Measurements from ENCODE around the gene KIAA1755.

The KIAA1755 gene

DNA sequence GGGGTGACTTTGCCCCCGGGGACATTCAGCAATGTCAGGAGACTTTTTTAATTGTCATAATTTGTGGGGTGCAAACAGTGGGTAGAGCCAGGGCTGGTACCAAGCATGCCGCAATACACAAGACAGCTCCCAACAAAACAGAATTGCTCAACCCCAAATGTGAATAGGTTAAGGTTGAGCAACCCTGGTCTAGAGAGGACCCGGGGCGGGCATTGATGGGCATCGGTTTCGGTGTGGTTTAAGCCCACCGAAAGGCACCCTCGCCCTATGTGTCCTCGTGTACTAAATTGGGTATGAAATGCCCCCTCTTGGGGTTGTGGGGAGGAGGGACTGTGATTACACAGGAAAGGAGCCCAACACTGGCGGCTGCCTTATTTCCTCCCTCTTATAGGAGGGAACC is 36.0 kb downstream of the KIAA1755 start:
- peaks cover 1% of the 10 kb centered on the region for H3K27me3 Mint-ChIP-seq
- H3K4me3 Mint-ChIP-seq: no peak overlapping the region
- H3K9me3 Mint-ChIP-seq (ENCODE audit: low read depth): no peaks in the 10 kb centered on the region
- no peaks in the 10 kb centered on the region for H3K4me1 Mint-ChIP-seq (ENCODE audit: low read depth)
- no peak overlapping the region for H3K27ac Mint-ChIP-seq
- no peaks in the 10 kb centered on the region for H3K36me3 Mint-ChIP-seq

DNA sequence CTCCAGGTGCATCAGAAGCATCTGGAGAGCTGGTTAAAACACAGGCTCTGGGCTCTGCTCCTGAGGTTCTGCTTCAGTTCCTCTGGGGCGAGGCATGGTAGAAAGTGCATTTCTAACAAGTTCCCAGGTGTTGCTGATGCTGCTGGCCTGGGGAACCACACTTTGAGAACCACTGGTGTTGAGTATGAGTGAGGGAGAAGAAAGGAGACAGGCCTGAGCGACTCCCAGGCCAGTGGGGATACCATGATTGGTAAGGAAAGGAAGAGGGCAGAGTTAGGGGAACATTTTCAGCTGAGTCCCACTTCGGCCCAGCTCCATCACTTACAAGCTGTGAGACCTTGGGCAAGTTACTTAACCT is 36.8 kb downstream of the KIAA1755 start:
- Mint-ChIP-seq H3K4me1 (ENCODE audit: low read depth) (no peaks in the 10 kb centered on the region), H3K4me3 (no peak overlapping the region), H3K9me3 (ENCODE audit: low read depth) (no peaks in the 10 kb centered on the region), H3K27ac (no peak overlapping the region), H3K36me3 (no peaks in the 10 kb centered on the region), H3K27me3 (peaks cover 4% of the 10 kb centered on the region)

DNA sequence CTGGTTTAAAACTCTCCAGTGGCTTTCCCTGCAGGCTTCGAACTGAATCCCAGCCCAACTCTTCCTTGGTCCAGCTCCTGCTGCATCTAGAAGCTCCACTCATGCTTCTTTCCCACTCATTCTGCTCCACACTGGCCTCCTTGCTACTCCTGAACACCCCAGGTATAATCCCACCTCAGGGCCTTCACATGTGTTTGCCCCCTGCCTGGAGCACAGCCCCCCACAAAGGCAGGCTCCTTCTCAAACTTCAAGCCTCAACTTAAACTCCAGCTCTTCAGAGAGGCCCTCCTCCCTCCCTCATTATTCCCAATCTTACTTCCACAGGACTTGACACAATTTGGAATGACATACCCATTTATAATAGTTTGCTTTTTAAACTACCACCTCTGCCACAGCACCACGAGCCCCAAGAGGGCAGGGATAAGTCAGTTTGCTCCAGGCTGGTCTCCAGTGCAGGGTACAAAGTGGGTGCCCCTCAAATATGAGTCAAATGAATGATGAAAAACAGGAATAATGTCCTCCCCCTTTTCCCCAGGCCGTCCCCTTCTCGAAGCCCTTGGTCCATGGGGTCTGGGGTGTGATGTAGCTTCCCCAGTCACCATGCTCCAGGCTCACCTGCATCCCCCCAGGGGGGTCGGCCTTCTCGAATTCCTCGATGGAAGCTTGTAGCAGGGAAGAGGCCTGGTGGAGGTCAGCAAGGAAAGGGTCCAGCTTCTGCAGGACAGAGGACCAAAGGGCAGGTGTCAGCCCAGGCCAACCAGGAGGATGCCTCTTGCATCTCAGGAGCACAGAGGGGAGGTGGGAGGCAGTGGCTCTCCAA is 37.4 kb downstream of the KIAA1755 start:
- peaks cover 3% of the 10 kb centered on the region for H3K27me3 Mint-ChIP-seq
- H3K9me3 Mint-ChIP-seq (ENCODE audit: low read depth): no peaks in the 10 kb centered on the region
- no peaks in the 10 kb centered on the region for H3K4me1 Mint-ChIP-seq (ENCODE audit: low read depth)
- H3K4me3 Mint-ChIP-seq: no peak overlapping the region
- no peaks in the 10 kb centered on the region for H3K36me3 Mint-ChIP-seq
- H3K27ac Mint-ChIP-seq: no peak overlapping the region

- Mint-ChIP-seq H3K27ac (no peak overlapping the region), H3K4me3 (no peak overlapping the region)
Measured at GRCh38 chr20:38222231-38222922, 38.2 kb downstream of the KIAA1755 start.

GRCh38 chr20:38221119-38221589 is 39.4 kb downstream of the KIAA1755 start:
- Mint-ChIP-seq H3K36me3 (no peaks in the 10 kb centered on the region), H3K9me3 (ENCODE audit: low read depth) (no peaks in the 10 kb centered on the region), H3K27ac (no peak overlapping the region), H3K4me3 (no peak overlapping the region), H3K4me1 (ENCODE audit: low read depth) (no peaks in the 10 kb centered on the region), H3K27me3 (peaks cover 3% of the 10 kb centered on the region)

More at GRCh38 chr20:38222231-38222922, 38.2 kb downstream of the KIAA1755 start:
- H3K27me3 Mint-ChIP-seq: peaks cover 3% of the 10 kb centered on the region
- no peaks in the 10 kb centered on the region for H3K36me3 Mint-ChIP-seq
- no peaks in the 10 kb centered on the region for H3K4me1 Mint-ChIP-seq (ENCODE audit: low read depth)
- no peaks in the 10 kb centered on the region for H3K9me3 Mint-ChIP-seq (ENCODE audit: low read depth)

GRCh38 chr20:38220587-38221118 is 39.9 kb downstream of the KIAA1755 start:
- Mint-ChIP-seq H3K27me3 (peaks cover 4% of the 10 kb centered on the region), H3K4me1 (ENCODE audit: low read depth) (no peaks in the 10 kb centered on the region), H3K4me3 (no peak overlapping the region), H3K36me3 (no peaks in the 10 kb centered on the region), H3K27ac (no peak overlapping the region), H3K9me3 (ENCODE audit: low read depth) (no peaks in the 10 kb centered on the region)

DNA sequence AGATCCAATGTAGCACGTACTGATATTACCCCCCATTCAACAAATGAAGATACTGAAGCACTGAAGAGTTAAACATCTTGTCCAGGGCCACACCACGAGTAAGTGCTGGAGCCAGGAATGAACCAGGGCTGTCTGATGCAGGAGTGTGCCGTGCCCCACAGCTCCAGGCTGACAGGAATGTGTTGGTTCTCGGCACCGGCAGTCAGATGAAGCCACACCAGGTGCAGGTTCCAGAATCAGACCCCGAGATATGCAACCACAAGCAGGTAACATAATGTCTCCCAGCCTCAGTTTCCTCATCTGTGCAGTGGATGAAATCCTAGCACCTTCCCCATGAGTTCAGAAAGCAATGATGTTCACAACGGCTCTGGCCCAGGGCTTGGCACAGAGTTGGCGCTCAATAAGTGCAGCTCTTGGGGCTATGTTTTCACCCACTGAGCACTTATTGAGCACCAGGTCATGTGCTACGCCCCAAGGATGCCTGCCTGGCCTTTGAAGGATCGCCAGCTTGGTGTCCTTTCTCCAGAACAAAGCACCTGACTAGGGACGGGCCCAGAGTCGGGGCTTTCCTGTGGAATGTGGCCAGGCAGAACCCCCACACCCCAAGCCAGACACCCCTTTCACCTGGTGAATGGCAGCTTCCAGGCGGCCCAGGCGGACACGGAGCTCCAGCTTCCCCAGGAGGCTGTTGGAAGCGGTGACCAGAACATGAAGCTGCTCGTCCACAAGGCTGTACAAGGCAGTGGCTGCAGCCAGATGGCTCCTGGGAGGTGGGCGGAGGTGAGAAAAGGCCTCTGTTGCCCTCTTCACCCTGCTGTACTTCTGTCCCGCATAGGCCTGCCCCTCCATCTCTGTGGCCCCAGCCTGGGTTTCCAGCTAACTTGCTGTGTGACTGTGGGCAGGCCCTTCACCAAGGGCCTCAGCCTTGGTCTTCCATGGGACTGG is 41.3 kb downstream of the KIAA1755 start:
- H3K27ac Mint-ChIP-seq: no peak overlapping the region
- peaks cover 4% of the 10 kb centered on the region for H3K27me3 Mint-ChIP-seq
- H3K9me3 Mint-ChIP-seq (ENCODE audit: low read depth): no peaks in the 10 kb centered on the region
- no peak overlapping the region for H3K4me3 Mint-ChIP-seq
- no peaks in the 10 kb centered on the region for H3K4me1 Mint-ChIP-seq (ENCODE audit: low read depth)
- no peaks in the 10 kb centered on the region for H3K36me3 Mint-ChIP-seq

DNA sequence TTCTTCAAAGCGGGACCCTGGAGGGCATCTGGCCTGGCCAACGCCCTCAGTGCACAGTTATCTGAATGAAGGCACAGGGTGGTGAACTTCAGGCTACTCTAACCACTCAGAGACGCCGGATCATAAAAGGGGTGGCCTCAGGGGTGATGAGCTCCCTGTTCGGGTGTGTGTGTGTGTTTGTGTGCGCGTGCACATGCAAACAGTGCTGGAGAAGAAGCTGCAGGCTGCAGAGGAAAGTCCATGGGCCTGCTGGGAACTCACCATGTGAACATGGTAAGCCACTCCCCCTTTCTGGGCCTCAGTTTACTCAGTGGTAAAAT is 42.0 kb downstream of the KIAA1755 start:
- Mint-ChIP-seq H3K27ac (no peak overlapping the region), H3K4me1 (ENCODE audit: low read depth) (no peaks in the 10 kb centered on the region), H3K36me3 (no peaks in the 10 kb centered on the region), H3K9me3 (ENCODE audit: low read depth) (no peaks in the 10 kb centered on the region), H3K27me3 (peaks cover 4% of the 10 kb centered on the region), H3K4me3 (no peak overlapping the region)

DNA sequence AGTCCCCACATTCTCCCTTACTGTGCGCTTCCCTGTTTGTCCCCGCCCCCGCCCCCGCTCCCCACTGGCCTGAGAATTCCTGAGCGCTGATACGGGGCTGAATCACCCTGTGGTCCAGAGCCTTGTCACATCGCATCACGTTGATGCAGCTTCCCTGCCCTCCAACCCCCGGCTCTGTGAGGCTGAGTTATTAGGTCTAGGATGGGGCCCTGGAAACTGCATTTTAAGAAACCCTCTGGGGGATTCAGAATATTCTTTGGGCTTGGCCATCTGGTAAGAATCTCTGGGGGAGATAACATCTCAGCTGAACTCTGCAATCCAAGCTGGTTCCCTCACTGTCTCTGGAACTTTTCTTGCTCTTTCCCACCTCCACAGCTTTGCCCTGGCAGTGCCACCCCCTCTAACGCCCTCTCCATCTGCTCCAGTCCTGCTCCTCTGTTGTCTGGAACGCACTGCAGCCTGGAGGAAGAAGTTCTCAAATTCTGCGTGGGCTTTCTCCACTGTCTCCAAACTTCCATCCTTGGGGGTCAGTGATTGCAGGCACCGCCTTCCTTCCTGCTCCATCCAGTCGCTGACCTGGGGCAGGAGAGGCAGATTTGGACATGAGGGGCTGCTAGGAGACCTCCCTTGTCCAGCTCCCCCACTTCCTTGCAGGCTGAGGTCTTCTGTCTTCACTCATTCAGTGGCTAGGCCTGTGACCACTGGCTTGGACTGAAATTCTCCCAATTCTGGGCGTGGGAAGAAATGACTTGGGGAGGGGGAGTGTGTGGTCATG is 42.6 kb downstream of the KIAA1755 start:
- Mint-ChIP-seq H3K9me3 (ENCODE audit: low read depth) (no peaks in the 10 kb centered on the region), H3K4me1 (ENCODE audit: low read depth) (no peaks in the 10 kb centered on the region), H3K4me3 (no peak overlapping the region), H3K36me3 (no peaks in the 10 kb centered on the region), H3K27ac (no peak overlapping the region), H3K27me3 (peaks cover 4% of the 10 kb centered on the region)

GRCh38 chr20:38216746-38217595 is 43.6 kb downstream of the KIAA1755 start:
- no peaks in the 10 kb centered on the region for H3K9me3 Mint-ChIP-seq (ENCODE audit: low read depth)
- no peaks in the 10 kb centered on the region for H3K36me3 Mint-ChIP-seq
- H3K4me3 Mint-ChIP-seq: no peak overlapping the region
- no peak overlapping the region for H3K27ac Mint-ChIP-seq
- peaks cover 4% of the 10 kb centered on the region for H3K27me3 Mint-ChIP-seq
- H3K4me1 Mint-ChIP-seq (ENCODE audit: low read depth): no peaks in the 10 kb centered on the region

GRCh38 chr20:38216201-38216600 is 44.3 kb downstream of the KIAA1755 start:
- no peaks in the 10 kb centered on the region for H3K36me3 Mint-ChIP-seq
- H3K4me3 Mint-ChIP-seq: no peak overlapping the region
- no peak overlapping the region for H3K27ac Mint-ChIP-seq
- H3K9me3 Mint-ChIP-seq (ENCODE audit: low read depth): no peaks in the 10 kb centered on the region
- no peaks in the 10 kb centered on the region for H3K4me1 Mint-ChIP-seq (ENCODE audit: low read depth)
- H3K27me3 Mint-ChIP-seq: peaks cover 4% of the 10 kb centered on the region

DNA sequence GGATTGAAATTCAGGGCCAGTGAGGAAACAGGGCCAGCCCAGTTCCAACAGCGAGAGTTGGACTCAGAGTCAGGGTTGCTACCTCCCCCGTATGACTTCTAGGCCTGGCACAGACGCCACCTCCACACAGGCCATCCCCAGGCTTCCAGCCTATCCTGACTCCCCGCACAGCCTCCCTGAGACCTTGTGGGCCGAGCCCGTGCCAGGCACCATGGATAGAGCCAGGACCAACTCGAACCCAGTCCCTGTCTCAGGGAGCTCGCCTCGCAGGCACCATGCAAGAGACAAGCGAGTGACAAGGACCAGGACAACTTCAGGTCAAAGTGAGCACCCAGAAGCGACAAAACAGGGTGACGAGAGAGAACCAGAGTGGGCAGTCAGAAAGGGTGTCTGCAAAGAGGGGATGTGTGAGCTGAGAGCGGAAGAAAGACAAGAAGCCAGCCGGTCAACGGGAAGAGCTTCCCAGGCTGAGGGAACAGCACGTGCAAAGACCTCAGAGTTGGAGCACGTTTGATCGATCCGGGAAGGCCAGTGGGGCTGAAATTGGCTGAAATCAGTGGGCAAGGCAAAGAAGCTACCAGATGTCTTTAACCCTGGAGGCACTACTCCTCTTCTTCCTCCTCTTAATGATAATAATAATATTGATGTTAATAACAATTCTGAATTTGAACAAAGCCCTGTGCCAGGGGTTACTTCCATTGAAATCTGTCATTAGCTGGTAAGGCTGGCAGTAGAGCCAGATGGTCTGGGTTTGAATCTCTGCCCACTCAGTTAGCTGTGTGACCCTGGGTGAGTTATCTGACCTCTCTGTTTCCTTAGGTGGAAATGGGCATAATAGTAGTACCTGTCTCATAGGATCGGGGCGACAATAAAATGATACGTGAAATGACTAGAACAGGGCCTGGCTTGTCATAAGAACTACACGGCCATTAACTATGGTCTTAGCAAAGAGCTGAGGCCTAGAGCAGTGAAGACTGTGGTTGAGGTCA is 45.0 kb downstream of the KIAA1755 start:
- no peaks in the 10 kb centered on the region for H3K4me1 Mint-ChIP-seq (ENCODE audit: low read depth)
- no peaks in the 10 kb centered on the region for H3K36me3 Mint-ChIP-seq
- H3K27ac Mint-ChIP-seq: no peak overlapping the region

More for the DNA sequence above, 45.0 kb downstream of the KIAA1755 start:
- no peak overlapping the region for H3K4me3 Mint-ChIP-seq
- peaks cover 4% of the 10 kb centered on the region for H3K27me3 Mint-ChIP-seq
- H3K9me3 Mint-ChIP-seq (ENCODE audit: low read depth): no peaks in the 10 kb centered on the region
